ENCODE measurements around the gene AGAP1.

Gene AGAP1

DNA sequence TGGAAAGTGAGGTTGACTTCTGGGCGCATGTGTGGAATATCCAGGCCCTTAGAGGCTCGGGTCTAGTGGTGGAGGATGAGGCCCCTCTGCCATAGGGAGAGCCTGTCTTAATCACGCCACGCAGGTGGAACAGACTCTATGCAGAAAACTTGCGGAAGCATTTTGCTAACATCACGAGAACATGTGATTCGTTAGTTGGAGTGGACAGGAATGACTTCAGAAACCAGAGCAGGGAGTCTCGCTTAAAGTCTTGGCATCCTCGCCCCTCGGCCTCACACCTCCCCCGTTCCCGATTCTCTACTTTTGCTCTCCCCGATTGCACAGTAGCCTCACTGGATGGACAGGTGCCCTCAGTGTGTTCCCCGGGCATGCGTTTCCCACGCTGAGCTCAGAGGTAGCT is 340.9 kb downstream of the AGAP1 start:
- DNase-seq: no peak

DNA sequence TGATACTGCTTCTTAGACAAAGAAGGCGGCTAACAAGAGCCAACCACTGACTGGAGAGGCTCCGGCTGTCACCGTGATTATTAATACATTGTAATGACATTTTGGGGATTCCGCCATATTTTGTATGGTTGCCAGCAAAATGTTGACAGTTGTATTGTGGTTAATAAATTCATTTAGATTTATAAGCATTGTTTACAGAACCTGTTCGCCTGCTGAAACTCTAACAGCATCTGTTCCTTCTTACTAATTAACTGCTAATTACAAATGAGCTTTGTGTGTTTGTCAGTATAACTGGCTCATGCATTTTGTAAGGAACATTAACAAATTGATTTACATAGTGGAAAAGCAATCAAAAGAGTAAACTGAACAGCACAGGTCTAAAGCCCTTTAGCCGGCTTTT is 342.0 kb downstream of the AGAP1 start:
- DNase-seq: no peak

DNA sequence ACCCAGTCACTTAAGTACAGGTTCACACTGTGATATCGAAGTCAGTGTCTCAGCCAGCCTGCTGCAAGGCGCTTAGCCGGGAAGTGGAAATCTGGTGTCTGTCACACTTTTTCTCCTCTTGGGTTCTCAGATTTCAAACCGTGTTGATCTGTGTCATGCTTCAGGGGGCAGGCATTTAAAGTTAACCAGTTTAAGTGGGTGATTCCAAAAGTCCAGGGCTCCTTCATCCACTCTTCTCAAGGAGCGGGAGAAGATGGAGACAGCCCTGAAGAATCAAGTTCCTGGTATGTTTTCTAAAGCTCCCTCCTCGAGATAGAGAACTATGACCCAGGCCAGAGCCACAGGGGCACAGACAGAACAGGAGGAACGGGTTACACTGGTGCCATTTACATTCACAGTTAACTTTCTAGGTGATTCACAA is 342.7 kb downstream of the AGAP1 start:
- no peak for DNase-seq

DNA sequence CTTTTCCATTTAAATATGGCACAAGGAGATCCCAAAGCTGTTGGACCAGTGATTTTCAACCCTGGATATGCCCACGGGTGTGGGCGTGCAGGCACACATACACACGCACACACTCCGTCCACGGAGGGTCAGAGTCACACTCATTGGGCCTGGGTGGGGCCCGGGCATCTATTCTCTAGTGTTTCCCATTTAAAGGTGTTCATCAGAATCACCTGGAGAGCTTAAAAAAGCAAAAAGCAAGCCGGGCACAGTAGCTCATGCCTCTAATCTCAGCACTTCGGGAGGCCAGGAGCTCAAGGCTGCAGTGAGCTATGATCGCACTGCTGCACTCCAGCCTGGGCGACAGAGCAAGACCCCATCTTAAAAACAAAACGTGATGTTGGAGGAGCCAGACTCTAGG is 345.4 kb downstream of the AGAP1 start:
- DNase-seq: no peak

- no peak for DNase-seq
These were observed 346.1 kb downstream of the AGAP1 start for GRCh38 chr2:235839974-235840373.

DNA sequence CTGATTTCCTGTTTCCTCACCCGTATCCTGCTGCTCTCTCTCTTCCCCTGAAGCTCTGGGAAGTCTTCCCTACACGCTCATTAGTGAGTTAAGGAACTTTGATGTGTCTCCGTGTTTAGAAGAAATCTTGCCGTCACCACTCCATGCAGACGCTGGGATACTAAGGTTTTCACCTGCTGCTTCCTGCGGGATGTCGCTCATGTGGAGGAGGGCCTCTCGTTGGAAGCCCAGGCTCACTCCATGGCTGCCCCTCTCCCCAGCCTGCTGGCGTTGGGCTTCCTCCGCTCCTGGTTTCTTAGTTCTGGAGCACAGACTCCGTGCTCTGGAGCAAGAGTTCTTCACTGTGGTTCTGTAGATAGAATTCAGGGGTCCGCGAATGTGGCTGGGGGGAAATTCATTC is 348.0 kb downstream of the AGAP1 start:
- DNase-seq: no peak

- no peak for DNase-seq
These were observed 349.1 kb downstream of the AGAP1 start for GRCh38 chr2:235842941-235843340.

GRCh38 chr2:235843591-235844395 is 349.9 kb downstream of the AGAP1 start:
- DNase-seq: no peak

DNA sequence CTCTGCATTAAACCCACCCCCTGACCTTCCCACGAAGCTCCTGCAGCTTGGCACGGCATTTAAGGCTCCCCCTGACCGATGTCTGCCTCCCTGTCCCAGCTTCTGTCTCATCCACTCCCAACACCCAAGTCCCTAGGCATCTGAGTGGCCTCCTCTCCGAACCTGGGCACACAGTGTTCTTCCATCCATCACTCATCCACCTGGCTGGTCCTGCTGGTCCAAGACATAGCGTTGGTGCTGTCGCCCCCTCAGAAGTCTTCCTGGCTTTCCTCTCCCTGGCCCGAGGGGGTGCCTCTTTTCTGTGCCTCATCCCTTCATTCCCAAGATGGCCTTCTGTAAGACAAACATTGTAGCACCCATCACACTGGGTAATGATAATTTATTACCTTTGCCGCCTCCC is 350.7 kb downstream of the AGAP1 start:
- DNase-seq: no peak

- DNase-seq: no peak
These were observed 351.4 kb downstream of the AGAP1 start for GRCh38 chr2:235845245-235845644.

GRCh38 chr2:235847576-235847975 is 353.7 kb downstream of the AGAP1 start:
- no peak for DNase-seq

DNA sequence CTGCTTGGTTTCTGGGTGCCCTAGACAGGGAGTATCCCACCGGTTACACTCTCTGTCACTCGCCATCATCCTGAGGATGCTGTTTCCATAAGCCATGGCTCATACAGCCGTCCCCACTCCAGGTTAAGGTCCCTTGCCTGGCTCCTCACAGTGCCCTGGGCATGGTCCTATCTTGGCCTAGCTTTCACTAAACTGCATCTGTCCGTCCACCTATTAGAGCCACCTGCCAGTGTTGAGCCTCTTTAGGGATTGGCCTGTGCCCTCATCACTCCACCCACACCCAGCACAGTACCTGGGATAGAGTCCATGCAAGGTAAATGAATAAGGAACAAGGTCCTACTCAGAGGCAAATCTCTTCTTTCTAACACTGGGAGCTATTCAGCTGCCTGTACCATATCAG is 354.2 kb downstream of the AGAP1 start:
- no peak for DNase-seq

DNA sequence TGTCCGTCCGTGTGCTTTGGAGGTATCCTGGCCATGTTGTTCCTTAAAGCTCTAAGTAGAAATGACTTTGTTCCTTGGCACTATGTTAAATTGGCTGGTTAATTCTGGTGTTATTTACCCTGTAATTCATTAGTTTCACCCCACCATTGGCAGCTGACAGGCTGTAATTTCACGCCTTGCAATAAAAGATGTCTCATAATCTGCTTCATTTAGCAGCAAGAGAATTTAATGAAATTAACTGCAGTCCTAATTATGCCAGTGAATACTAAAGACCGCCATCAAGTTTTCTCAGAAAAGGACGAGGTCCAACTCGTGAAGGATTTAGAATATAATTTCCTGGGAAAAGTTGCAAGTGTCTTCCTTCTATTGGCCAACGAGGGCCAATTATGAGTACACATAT is 355.1 kb downstream of the AGAP1 start:
- DNase-seq: no peak

DNA sequence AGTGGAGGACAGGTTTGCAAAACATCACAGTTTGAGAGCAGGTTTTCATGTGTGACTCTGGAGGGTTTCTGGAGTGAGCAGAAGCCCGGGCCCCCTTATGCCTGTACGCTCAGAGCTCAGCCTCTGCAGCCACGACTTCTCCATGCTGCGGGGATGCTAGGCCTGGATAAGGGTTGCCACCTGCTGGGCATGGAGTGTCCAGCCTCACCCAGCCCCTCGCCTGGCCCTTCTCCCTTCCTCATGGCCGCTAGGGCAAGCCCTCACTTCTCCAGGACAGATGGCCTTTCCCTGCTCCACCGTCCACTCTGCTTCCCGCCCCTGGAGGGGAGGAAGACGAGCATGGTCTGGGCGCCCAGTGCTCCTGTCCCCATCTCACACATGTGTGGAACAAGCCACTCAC is 355.6 kb downstream of the AGAP1 start:
- no peak for DNase-seq

GRCh38 chr2:235850289-235850688 is 356.4 kb downstream of the AGAP1 start:
- no peak for DNase-seq

- DNase-seq: no peak
These were observed 357.1 kb downstream of the AGAP1 start for GRCh38 chr2:235850771-235851551.

GRCh38 chr2:235851828-235852525 is 358.1 kb downstream of the AGAP1 start:
- no peak for DNase-seq

DNA sequence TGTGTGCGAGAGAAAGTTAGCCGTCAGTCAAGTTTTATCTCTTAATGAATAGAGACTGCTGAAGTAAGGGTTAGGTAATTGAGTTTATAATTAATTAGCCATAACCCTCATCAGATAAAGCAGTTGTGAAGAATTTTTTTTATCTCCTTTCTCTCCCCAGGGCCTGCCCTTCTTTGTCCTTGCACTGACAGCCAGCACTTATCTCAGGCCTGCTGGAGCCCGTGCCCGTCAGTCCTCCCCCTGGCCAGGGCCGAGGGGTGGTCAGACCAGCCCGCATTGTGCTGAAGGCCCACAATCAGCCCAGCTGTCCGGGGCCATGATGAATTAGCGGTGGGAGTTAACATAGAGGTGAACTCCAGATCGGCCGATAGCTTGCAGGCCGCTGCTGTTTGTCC is 358.7 kb downstream of the AGAP1 start:
- no peak for DNase-seq

- DNase-seq: no peak
These were observed 360.4 kb downstream of the AGAP1 start for GRCh38 chr2:235854276-235854675.

- no peak for DNase-seq
These were observed 361.2 kb downstream of the AGAP1 start for GRCh38 chr2:235855011-235855410.

DNA sequence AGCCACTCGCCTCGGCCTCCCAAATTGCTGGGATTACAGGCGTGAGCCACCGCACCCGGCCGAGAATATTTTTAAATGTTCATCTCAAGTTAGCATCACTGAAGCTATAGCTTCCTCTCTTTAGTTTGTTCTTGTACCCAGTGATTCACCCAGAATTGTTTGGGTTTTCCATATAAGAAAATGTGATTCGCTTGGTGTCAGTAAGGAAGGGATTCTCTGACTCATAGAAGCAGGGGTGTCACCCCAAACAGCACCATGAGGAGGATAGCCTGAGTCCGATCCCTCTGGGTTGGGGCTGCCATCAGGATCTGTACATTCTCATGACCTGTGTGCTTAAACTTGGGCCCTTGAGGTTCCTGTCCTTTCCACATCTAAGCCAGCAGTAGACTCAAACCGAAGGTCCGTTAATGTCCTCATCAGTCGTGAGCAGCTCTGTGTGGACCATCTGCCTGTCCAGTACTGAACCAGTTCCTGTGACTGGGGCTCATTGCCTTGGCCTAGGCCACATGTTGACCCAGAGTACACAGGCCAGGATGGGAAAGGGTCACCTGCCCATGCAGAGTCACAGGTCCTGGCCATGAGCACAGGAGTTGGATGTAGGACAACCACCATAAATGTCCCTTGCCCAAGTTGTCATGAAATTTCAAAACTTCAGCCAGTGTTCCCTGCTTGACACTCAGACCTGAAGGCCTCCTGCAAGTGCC is 362.5 kb downstream of the AGAP1 start:
- DNase-seq: no peak

DNA sequence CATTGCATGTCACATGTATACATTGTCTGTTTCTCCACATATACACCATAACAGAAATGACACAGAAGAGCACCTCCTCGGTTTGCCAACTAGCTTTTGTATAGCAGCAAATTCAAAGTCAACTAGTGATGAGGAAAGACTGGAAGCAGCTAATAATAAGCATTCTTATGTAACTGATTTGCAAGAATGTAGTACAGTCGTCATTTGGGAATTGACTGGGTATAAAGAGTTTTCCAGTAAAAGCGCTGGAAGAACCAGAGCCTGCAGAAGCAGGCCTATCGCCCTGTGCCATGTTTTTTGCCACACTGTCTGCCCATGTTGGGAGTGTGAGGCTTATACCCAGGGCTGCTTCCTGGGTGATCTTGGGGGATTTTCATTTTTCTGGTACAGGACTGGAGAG is 363.8 kb downstream of the AGAP1 start:
- DNase-seq: no peak

GRCh38 chr2:235858881-235859280 is 365.0 kb downstream of the AGAP1 start:
- peak; percentile 88 for DNase-seq

All from NCI-H1417 treated with DMSO at 0.1 percent for 48 hours (cell line).